Testis (tissue), 3 donors: ENCODE measurements around the gene FAM216B. TPM values are rescaled to one million over a fixed set of nuclear protein-coding genes. Genes with fewer than 3 reads are reported as not detected.

Experiments
- DNase-seq: peaks from one replicate; pipeline ENCODE4 v3.0.0-alpha.2; 2019
- H3K27ac ChIP-seq, 2 donors: fragments of 200-600 bp; sonication (generic); one replicate each; pipeline ENCODE4 v1.5.1; 2019
- H3K27me3 ChIP-seq: fragments of 200-600 bp; sonication (generic); one replicate; pipeline ENCODE4 v1.5.1; 2019
- H3K36me3 ChIP-seq: fragments of 200-600 bp; sonication (generic); one replicate; pipeline ENCODE4 v1.5.1; 2017; ENCODE audit warnings: low read depth; ENCODE audit errors: missing control alignments
- H3K4me1 ChIP-seq: fragments of 200-600 bp; sonication (generic); one replicate; pipeline ENCODE4 v1.5.1; 2019
- H3K4me3 ChIP-seq, 2 donors: fragments of 200-600 bp; sonication (generic); one replicate each; pipeline ENCODE4 v1.5.1; 2017 to 2019
- H3K9me3 ChIP-seq: fragments of 200-600 bp; sonication (generic); one replicate; pipeline ENCODE4 v1.5.1; 2017
- CTCF ChIP-seq, 3 experiments: fragments of 450-650 bp in 2 of 3; fragments of 200-600 bp in 1 of 3; sonication (generic) in 1 of 3; IDR thresholded peaks; one replicate each; pipeline ENCODE4 v1.5.1; 2016 to 2019; ENCODE audit warnings: antibody characterized with exemption in 3 of 3, mild to moderate bottlenecking in 2 of 3, moderate library complexity in 1 of 3
- POLR2A ChIP-seq: fragments of 450-650 bp; IDR thresholded peaks from one replicate; pipeline ENCODE4 v1.6.1; 2017; ENCODE audit warnings: antibody characterized with exemption, mild to moderate bottlenecking, moderate library complexity
- WGBS, 2 donors: methylation state at CpG; one replicate each; pipeline ENCODE4 v1.1.5; 2018; 5-methylcytosine and 5-hydroxymethylcytosine counted together
- intact Hi-C: fragments of 100-400 bp; cut with DNase I; formaldehyde crosslinking; loops from one replicate; pipeline ENCODE4 v1.15.1; 2023; ENCODE audit warnings: low total_unique reads
- polyA plus RNA-seq: library from polyadenylated mRNA; stranded (reverse); fragments of 350-450 nt; fragmentation: Illumina TruSeq; extraction: RNeasy Lipid Tissue Mini Kit (QIAGEN cat#74804); gene quantifications from one replicate; pipeline ENCODE4 v1.2.3, GENCODE V29; 2014; ENCODE audit warnings: low read depth, low replicate concordance; ENCODE audit not compliant: insufficient read depth
- total RNA-seq, 2 donors: library from RNA; depleted of rRNA; stranded (reverse); fragments of >200 nt; gene quantifications; one replicate each; pipeline ENCODE4 v1.2.3, GENCODE V29; 2016

Gene FAM216B
- total and polyA plus RNA-seq, 3 donors from 2014 or later = 0.16 to 1.3 TPM; not detected in 1

GRCh38 chr13:42751693-42752092 is 29.7 kb upstream of the FAM216B start:
- H3K27ac ChIP-seq = no peak overlapping the region
- TF ChIP-seq CTCF (IDR thresholded peaks at IDR 0.05) (no peak), POLR2A (no peak)
- H3K9me3 ChIP-seq = no peaks in the 10 kb centered on the region
- intact Hi-C loops = no loop called here
- H3K4me1 ChIP-seq = peaks cover 12% of the 10 kb centered on the region
- H3K4me3 ChIP-seq = no peak overlapping the region
- H3K36me3 ChIP-seq = no peaks in the 10 kb centered on the region
- DNase-seq = no peak
- H3K27me3 ChIP-seq = no peaks in the 10 kb centered on the region
- WGBS, 2 donors = 93 to 96% methylated on average over 3 of the region's 3 CpGs

GRCh38 chr13:42752731-42753130 is 28.7 kb upstream of the FAM216B start:
- H3K27me3 ChIP-seq = no peaks in the 10 kb centered on the region
- no peak for DNase-seq
- WGBS, 2 donors = 93 to 97% methylated on average over 2 of the region's 2 CpGs
- peaks cover 12% of the 10 kb centered on the region for H3K4me1 ChIP-seq
- H3K4me3 ChIP-seq = no peak overlapping the region
- H3K9me3 ChIP-seq = no peaks in the 10 kb centered on the region
- intact Hi-C loops = no loop called here
- H3K36me3 ChIP-seq = no peaks in the 10 kb centered on the region
- TF ChIP-seq CTCF (IDR thresholded peaks at IDR 0.05) = no peak
- TF ChIP-seq POLR2A = no peak
- H3K27ac ChIP-seq = no peak overlapping the region

GRCh38 chr13:42753697-42754096 is 27.7 kb upstream of the FAM216B start:
- DNase-seq = peak; percentile 24
- TF ChIP-seq CTCF (IDR thresholded peaks at IDR 0.05) (no peak), POLR2A (no peak)
- Histone ChIP-seq H3K4me1 (peaks cover 12% of the 10 kb centered on the region), H3K27me3 (no peaks in the 10 kb centered on the region), H3K27ac (no peak overlapping the region), H3K4me3 (no peak overlapping the region), H3K9me3 (no peaks in the 10 kb centered on the region), H3K36me3 (no peaks in the 10 kb centered on the region)
- 53 to 71% methylated on average over 5 of the region's 5 CpGs for WGBS, 2 donors
- intact Hi-C loops = no loop called here

GRCh38 chr13:42754801-42755510 is 26.4 kb upstream of the FAM216B start:
- no peaks in the 10 kb centered on the region for H3K36me3 ChIP-seq
- H3K27ac ChIP-seq = no peak overlapping the region
- intact Hi-C loops = no loop called here
- WGBS, 2 donors = 41 to 65% methylated on average over 1 of the region's 1 CpG
- TF ChIP-seq CTCF (IDR thresholded peaks at IDR 0.05) (no peak), POLR2A (no peak)
- no peak for DNase-seq
- H3K4me1 ChIP-seq = peaks cover 12% of the 10 kb centered on the region
- H3K4me3 ChIP-seq = no peak overlapping the region
- no peaks in the 10 kb centered on the region for H3K9me3 ChIP-seq
- H3K27me3 ChIP-seq = no peaks in the 10 kb centered on the region
